COLO829 (cell line): Measurements from ENCODE around the gene ATP1A2.

Experiments
- DNase-seq: peaks from one replicate; pipeline ENCODE4 v3.0.0; 2012; ENCODE audit warnings: low spot score

The ATP1A2 gene

DNA sequence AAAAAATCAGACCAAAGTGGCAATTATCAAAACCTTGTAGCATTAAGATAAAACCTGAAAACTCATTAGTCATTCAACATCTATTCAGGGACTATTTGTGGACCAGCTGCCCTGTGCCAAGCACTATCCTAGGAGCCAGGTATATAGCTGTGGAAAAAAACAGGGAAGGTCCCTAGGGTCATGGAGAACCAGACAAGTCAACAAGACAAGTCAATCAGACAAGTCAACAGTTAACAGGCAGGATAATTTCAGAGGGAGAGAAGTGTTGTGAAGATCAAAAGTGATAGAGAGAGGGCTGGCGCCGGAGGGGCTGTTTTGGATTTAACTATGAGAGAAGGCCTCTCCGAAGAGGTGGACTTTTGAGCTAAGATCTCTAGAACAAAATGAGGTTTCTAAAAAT, 32.6 kb downstream of the ATP1A2 start:
- DNase-seq = no peak

DNA sequence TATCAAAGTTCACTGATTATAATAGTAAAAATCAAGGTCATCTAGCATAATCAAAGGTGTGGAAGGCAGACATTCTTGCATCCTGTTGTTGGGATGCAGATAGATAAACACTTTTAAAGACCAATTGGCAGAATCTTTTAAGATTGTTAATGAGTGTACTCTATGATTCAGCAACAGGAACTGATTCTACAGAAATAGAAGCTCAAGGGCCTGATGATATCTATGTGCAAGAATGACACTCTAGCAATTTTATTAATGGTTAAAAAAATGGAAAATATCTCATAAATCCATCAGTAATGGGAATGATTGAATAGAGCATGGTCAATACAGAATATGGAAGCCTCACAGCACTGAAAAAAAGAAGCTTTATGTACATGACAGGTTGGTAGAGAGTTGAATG, 33.7 kb downstream of the ATP1A2 start:
- DNase-seq = no peak

GRCh38 chr1:160149716-160150115, 34.2 kb downstream of the ATP1A2 start:
- no peak for DNase-seq

DNA sequence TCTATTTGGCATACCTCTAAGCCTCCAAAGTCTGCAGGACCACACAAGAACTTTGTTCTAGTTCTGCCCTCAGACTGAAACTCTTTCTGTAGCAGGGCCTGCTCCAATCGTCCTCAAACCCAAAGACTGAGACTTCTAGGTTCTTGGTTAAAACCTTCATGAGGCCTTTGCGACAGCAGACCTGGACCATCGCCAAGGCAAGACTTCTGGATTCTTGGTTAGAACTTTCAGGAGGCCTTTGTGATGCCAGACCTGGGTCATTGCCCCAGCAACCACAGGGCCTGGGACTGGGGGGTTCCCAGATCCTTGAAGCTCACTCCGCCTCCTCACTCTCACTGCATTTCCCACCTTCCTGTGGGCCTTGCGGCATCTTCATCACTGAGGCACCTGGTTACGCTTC, 35.7 kb downstream of the ATP1A2 start, which contains the start of gene ATP1A4:
ATP1A4 (plus strand) TSS at position 301 of the 400 bp plus-strand sequence. CDS start 438 bp downstream, outside the sequence.
- DNase-seq = no peak

DNA sequence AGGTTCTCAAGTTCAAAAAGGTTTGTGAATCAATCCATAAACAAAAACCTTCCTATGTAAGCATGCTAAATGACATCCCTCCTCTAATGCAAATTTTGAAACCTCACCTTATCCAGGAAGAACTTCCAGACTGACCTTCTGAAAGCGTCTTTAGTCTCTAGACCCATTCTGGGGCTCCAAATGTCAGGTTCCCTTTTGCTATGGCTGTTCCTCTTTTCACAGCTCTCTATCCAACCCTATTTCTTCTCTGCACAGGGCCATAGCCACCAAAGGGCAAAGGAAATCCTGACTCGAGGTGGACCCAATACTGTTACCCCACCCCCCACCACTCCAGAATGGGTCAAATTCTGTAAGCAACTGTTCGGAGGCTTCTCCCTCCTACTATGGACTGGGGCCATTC, 39.2 kb downstream of the ATP1A2 start:
- DNase-seq = no peak

DNA sequence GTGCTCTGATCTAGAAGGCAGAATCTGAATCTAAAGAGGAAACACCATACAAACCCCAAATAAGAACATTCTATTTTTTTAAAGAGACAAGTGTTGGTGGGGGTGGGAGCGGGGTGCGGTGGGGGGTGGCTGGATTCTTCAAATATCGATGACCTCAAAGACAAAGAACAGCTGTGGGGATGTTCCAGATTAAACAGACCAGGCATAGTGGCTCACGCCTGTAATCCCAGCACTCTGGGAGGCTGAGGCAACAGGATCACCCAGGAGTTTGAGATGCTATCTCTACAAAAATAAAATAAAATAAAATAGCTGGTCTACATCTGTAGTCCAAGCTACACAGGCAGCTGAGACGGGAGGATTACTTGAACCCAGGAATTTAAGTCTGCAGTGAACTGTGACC, 40.8 kb downstream of the ATP1A2 start:
- no peak for DNase-seq

DNA sequence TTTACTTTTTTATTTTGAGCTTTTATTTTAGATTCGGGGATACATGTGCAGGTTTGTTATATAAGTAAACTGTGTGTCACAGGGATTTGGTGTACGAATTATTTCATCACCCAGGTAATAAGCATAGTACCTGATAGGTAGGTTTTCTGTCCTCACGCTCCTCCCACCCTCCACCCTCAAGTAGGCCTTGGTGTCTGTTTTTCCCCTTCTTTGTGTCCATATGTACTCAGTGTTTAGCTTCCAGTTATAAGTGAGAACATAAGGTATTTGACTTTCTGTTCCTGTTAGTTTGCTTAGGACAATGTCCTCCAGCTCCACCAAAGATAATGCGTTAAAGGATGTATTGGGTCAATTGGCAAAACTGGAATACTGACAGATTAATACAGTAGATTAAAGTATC, 41.6 kb downstream of the ATP1A2 start:
- no peak for DNase-seq

DNA sequence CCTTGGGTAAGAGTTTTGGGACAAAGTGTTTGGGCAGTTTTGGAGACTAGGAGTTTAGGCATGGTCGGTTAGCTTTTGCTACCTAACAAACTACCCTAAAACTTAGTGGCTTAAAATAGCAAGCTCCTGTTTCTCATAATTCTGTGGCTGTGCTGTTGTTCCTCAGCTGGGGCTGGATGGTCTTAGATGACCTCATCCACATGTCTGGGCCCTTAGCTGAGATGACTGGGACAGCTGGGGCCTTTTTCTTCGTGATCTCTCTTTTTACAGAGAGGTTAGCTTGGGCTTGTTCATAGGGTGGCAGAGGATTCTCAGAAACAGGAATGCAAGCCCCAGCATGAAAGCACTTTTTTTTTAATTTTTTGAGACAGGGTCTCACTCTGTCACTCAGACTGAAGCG, 42.5 kb downstream of the ATP1A2 start:
- no peak for DNase-seq

- no peak for DNase-seq
Observed at GRCh38 chr1:160158534-160158933, 43.0 kb downstream of the ATP1A2 start.

- no peak for DNase-seq
Observed at GRCh38 chr1:160159846-160160245, 44.3 kb downstream of the ATP1A2 start.

DNA sequence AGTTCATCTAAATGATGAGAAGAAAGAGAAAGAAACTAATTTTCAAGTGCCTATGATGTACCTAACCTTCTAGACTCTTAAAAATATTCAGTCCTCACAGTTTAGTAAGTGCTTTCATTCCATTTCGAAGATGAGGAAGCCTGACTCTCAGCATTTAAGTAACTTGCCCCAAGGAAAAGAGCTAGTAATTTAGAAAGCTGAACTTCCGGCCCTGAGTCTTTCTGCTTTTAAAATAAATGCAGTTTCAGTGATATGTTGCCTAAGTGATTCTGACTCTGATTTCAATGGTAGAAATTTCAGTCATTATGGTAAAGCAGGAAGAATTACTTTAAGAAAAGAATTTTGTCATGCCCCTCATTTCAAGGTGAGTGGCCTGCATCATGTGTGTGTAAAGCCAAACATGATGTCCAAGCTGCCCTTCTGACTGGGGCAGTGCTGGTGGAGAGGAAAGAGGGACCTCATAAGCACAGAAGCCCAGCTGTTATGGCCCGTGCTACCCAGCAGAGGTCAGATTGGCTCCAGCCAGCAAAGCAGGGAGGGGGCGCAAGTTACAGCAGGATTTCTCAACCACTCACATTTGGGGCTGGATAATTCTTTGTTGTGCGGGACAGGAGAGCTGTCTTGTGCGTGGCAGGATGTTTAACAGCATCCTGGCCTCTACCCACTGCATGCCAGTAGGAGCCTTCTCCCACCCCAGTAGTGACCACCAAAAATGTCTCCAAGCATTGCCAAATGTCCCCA, 46.6 kb downstream of the ATP1A2 start:
- peak; percentile 28 for DNase-seq

GRCh38 chr1:160162931-160163330, 47.4 kb downstream of the ATP1A2 start:
- DNase-seq = no peak

GRCh38 chr1:160163615-160164014, 48.1 kb downstream of the ATP1A2 start:
- peak; percentile 52 for DNase-seq

- no peak for DNase-seq
Observed at GRCh38 chr1:160164121-160164520, 48.6 kb downstream of the ATP1A2 start.

GRCh38 chr1:160166166-160166868, 50.8 kb downstream of the ATP1A2 start:
- no peak for DNase-seq

DNA sequence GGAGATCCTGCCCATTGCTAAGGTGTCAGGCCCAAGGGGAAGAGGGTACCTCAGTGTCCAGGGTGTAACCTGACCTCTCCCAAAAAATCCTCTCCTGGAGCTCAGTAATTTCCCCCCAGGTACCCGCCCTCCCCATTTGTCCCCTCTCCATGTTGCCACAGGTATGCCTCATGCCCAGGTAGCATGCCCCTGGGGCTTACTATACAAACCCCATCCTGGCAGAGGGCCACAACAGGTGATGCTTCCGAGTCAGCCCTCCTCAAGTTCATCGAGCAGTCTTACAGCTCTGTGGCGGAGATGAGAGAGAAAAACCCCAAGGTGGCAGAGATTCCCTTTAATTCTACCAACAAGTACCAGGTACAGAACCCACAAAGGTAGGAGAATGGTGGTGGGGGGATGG, 51.5 kb downstream of the ATP1A2 start:
- DNase-seq = no peak

DNA sequence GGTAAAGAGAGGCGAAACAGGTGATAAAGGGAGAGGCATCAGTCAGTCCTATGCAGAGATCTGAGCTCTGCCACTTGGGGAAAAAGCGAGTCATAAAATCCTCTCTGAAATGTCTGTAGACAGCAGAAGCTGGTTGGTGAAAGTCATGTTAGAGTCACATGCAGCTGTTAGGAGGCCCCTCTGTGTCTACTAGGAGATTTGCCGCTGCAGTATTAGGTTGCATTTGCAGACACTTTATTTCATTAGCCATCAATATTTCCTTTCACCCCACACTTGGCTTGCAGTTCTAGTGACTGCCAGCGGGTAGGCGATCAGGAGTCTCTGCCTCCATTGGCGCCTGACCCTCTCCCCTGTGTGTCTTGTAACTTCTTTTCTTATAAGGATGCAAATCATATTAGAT, 52.0 kb downstream of the ATP1A2 start:
- no peak for DNase-seq

GRCh38 chr1:160168016-160168415, 52.5 kb downstream of the ATP1A2 start:
- DNase-seq = no peak

- no peak for DNase-seq
Observed at GRCh38 chr1:160168609-160169369, 53.2 kb downstream of the ATP1A2 start.

GRCh38 chr1:160169553-160170399, 54.2 kb downstream of the ATP1A2 start:
- DNase-seq = no peak

DNA sequence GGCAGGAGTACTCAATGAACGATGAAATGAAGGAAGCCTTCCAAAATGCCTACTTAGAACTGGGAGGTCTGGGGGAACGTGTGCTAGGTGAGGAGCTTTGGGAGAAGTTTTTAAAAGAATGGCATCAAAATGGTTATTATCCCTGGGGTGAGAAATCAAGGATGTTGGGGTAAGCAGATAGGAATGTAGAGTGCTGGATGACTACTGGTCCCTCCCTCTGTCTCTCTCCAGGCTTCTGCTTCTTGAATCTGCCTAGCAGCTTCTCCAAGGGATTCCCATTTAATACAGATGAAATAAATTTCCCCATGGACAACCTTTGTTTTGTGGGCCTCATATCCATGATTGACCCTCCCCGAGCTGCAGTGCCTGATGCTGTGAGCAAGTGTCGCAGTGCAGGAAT, 55.8 kb downstream of the ATP1A2 start:
- DNase-seq = no peak

DNA sequence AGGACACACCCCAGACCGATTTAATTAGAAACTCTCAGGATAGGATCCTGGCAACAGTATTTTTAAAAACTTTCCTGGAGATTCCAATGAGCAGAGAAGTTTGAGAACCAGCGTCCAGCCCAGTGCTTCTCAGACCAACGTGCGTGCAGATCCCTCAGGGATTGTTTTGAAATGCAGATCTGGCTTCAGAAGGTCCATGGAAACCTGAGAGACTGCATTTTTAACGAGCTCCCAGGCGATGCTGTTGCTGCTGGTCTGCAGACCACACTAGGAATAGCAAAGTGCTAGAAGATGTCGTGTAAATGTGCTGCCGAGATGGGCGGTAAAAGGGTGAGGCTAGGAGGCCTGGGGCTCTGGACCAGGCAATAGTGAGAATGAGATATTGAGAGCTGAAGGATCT, 56.4 kb downstream of the ATP1A2 start:
- no peak for DNase-seq
